ENCODE results near the gene GRAMD1A.

Gene GRAMD1A

DNA sequence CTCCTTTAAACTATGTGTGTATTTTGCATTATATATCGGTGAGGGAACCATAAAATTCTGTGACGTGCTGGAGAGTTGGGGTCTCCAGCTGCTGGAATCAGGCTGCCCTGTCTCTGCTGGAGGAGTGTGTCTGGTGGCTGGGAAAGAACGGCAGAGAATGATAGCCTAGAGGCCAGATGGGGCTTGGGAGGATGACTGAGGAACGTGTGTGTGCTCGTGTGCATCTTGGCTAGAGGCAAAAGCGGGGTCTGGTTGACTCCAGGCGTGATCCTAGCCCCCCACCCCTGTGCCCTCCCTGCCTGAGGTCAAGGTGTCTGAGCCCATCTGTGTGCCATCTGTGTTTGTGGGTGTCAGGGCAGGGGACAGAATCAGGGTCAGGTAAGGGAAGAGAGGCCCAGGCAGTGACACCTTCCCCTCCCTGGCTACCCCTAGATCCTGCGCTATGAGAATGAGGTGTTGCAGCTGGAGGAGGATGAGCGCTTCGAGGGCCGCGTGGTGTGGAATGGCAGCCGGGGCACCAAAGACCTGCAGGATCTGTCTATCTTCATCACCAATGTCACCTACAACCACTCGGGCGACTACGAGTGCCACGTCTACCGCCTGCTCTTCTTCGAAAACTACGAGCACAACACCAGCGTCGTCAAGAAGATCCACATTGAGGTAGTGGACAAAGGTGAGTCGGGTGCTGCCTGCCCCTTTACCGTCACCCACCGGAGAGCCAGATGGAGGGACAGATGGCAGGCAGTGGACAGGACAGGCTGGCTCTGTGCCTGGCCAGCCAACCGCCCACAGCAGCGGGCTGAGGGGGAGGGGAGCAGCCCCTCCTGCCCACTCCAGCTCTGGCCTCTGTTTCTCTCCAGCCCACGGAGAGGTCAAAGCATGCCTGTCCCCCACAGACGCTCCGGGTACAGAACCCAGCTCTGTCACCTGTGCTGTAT lies 33.2 kb downstream of the GRAMD1A start:
- TF ChIP-seq CTCF (conservative IDR thresholded peaks at IDR 0.05; ENCODE audit: control insufficient read depth, insufficient read depth, low read depth, low read length): no peak
- no peak overlapping the region for H3K4me3 ChIP-seq (ENCODE audit: control insufficient read depth, low read depth, low read length)
- no peak for DNase-seq (ENCODE audit: low read depth)

DNA sequence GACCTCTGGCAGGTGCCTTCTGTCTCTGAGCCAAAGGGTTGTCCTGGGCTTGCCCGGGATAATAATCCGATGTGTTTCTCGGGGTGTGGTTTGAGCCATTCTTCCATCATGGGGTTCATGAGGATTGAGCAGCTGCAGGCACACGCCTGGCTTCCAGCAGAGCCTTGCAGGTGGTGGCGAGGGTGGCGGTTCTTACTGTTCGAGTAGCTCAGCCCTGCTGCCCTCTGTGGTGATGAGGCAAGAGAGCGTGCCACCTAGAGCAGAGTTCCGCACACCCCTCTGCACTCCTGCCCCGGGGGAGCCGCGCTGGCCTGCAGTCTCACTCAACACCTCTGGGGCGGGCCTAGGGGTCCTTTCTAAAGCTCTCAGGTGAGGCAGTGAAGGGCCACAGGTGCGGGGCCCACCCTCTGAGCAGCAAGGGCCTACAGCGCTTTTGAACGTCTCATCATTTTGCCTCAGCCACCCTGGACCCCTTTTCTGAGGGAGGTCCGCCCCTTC lies 33.9 kb downstream of the GRAMD1A start:
- H3K4me3 ChIP-seq (ENCODE audit: control insufficient read depth, low read depth, low read length): no peak overlapping the region
- DNase-seq (ENCODE audit: low read depth): no peak
- no peak for TF ChIP-seq CTCF (conservative IDR thresholded peaks at IDR 0.05; ENCODE audit: control insufficient read depth, insufficient read depth, low read depth, low read length)

GRCh38 chr19:35034588-35035382 lies 34.7 kb downstream of the GRAMD1A start:
- H3K4me3 ChIP-seq (ENCODE audit: control insufficient read depth, low read depth, low read length): no peak overlapping the region
- no peak for TF ChIP-seq CTCF (conservative IDR thresholded peaks at IDR 0.05; ENCODE audit: control insufficient read depth, insufficient read depth, low read depth, low read length)
- no peak for DNase-seq (ENCODE audit: low read depth)

DNA sequence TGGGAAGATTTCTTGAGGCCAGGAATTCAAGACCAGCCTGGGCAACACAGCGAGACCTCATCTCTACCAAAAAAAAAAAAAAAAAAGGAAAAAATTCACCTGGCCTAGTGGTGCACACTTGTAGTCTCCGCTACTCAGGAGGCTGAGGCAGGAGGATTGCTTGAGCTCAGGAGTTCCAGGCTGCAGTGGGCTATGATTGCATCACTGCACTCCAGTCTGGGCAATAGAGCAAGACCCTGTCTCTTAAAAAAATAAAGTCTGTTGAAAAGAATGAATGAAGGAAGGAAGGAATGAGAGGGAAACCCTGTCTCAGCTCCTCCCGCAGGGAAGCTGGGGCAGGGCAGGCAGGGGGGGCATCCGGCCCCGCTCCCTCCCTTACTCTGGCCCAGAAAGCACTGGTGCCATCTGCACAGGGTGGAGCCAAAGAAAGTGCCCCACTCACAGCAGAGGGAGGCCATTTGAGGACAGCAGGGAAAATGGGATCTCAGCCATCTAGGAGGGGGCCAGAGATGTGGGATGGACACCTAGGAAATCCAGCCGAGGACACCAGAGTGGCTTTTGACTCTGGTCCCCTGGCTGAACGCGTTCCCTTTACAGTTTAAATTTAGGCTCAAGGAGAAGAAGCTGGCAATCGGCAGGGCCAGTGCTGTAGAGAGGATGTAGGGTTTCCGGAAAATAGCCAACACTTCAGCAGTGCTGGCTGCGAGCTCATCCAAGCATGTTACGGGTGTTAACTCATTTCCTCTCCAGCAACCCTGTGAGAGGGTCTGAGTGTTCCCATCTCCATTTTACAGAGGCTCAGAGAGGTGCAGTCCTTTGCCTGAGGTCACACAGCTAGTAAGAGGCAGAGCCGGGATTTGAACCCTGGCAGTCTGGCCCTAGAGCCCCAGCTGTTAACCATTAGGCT lies 37.8 kb downstream of the GRAMD1A start:
- TF ChIP-seq CTCF (conservative IDR thresholded peaks at IDR 0.05; ENCODE audit: control insufficient read depth, insufficient read depth, low read depth, low read length): no peak
- DNase-seq (ENCODE audit: low read depth): no peak
- H3K4me3 ChIP-seq (ENCODE audit: control insufficient read depth, low read depth, low read length): no peak overlapping the region

- no peak for DNase-seq (ENCODE audit: low read depth)
- no peak for TF ChIP-seq CTCF (conservative IDR thresholded peaks at IDR 0.05; ENCODE audit: control insufficient read depth, insufficient read depth, low read depth, low read length)
- H3K4me3 ChIP-seq (ENCODE audit: control insufficient read depth, low read depth, low read length): no peak overlapping the region
Measured at GRCh38 chr19:35038623-35039512, 38.7 kb downstream of the GRAMD1A start.

Measured in fibroblast of mammary gland (primary cell).